ENCODE measurements around the gene ZMYM3.

ZMYM3 gene

DNA sequence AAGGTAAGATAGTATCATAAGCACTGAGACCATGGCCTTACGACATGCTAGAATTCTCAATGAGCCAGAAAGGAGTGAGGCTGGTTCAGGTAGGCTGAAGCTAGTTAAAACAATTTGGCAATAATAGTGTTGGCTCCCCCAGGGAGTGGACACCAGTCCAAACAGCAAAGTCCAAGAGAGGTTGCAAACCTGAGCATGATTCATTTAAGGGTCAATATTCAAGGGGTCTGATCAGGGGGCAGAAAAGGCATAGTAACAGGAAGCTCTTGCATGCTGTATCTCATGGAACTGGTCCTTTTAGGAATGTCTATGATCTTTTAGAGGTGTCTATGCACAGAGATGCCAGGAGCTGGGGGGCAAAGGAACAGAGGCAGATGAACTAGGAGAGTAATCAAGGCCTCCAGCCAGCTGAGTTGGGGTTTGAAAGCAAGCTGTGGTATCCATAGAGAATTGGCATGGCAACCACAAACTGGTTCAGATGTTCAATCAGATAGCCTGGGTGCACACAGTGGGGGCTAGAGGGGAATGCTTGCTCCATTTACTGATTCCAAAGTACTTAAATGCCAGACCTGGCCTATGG is 25.8 kb downstream of the ZMYM3 start:
- H3K4me3 ChIP-seq (ENCODE audit: insufficient read length, low read depth), result no peak overlapping the region
- H3K9ac ChIP-seq (ENCODE audit: insufficient read length, low read depth), result no peak overlapping the region
- no peaks in the 10 kb centered on the region for H3K27me3 ChIP-seq (ENCODE audit: insufficient read depth, insufficient read length)
- H3K9me3 ChIP-seq (ENCODE audit: insufficient read depth, low read length), result no peaks in the 10 kb centered on the region
- peaks cover 12% of the 10 kb centered on the region for H3K4me1 ChIP-seq (ENCODE audit: insufficient read depth, insufficient read length)
- TF ChIP-seq ZNF274 (IDR thresholded peaks at IDR 0.05; ENCODE audit: low read depth, low read length), result no peak
- no peak for TF ChIP-seq SUZ12 (IDR thresholded peaks at IDR 0.05; ENCODE audit: extremely low read depth, insufficient read depth, insufficient read length)
- no peak for TF ChIP-seq YY1 (IDR thresholded peaks at IDR 0.05; ENCODE audit: insufficient read depth, insufficient read length)
- no peaks in the 10 kb centered on the region for H3K36me3 ChIP-seq (ENCODE audit: insufficient read depth, insufficient read length, low read length)
- DNase-seq (ENCODE audit: low read depth, low spot score), result no peak

DNA sequence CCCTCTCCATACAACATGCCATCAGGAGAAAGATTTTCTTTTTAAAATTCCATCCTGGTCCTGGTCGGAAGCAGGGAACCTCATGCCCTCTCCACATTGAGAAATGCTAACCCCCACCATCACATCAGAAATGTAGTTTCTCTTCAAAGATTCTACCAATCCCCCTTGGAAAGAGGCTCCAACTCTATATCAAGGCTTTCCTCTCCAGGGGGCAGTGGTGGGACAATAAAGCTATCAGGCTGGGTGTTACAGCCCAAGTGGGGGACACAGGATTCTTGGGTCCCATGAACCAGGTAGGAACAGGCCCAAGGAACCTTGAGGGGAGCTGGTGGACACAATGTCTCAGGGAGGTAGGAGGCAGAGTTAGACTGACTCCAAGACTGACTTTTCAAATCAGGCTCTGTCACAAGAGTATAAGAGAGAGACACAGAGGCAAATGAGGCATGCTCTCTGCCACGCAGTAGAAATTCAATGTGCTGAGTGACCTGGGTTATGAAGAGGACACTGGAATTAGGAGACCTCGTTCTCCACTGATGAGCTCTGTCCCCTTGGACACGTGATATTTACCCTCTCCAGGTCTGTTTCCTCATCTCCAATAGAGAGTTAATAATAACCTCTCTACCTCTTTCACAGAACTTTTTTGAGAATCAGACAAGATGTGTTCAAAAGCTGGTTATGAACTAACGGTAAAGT is 26.4 kb downstream of the ZMYM3 start:
- H3K4me1 ChIP-seq (ENCODE audit: insufficient read depth, insufficient read length), result peaks cover 12% of the 10 kb centered on the region
- no peak for TF ChIP-seq YY1 (IDR thresholded peaks at IDR 0.05; ENCODE audit: insufficient read depth, insufficient read length)
- no peak for TF ChIP-seq SUZ12 (IDR thresholded peaks at IDR 0.05; ENCODE audit: extremely low read depth, insufficient read depth, insufficient read length)
- TF ChIP-seq ZNF274 (IDR thresholded peaks at IDR 0.05; ENCODE audit: low read depth, low read length), result no peak
- no peak for DNase-seq (ENCODE audit: low read depth, low spot score)
- no peaks in the 10 kb centered on the region for H3K36me3 ChIP-seq (ENCODE audit: insufficient read depth, insufficient read length, low read length)
- no peaks in the 10 kb centered on the region for H3K27me3 ChIP-seq (ENCODE audit: insufficient read depth, insufficient read length)
- H3K4me3 ChIP-seq (ENCODE audit: insufficient read length, low read depth), result no peak overlapping the region
- no peak overlapping the region for H3K9ac ChIP-seq (ENCODE audit: insufficient read length, low read depth)
- no peaks in the 10 kb centered on the region for H3K9me3 ChIP-seq (ENCODE audit: insufficient read depth, low read length)

DNA sequence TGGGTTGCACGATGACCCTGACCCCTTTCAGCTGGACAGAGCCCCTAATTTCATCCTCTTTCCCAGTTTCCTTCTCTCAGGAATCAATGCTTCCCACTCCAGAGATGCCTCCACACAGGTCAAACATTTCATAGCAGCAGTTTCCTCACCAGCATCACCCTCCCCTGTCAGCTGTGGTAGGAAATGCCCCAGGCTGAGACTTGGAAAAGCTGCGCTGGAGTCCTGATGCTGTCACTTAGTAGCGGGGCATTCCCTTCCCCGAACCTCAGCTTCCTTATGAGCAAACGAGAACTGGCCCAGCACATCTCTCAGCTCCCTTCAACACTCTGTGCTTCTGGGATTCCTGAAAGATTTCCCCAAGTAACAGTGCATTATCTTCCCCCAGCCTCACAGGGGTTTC is 28.3 kb downstream of the ZMYM3 start:
- H3K4me3 ChIP-seq (ENCODE audit: insufficient read length, low read depth), result no peak overlapping the region
- DNase-seq (ENCODE audit: low read depth, low spot score), result no peak

DNA sequence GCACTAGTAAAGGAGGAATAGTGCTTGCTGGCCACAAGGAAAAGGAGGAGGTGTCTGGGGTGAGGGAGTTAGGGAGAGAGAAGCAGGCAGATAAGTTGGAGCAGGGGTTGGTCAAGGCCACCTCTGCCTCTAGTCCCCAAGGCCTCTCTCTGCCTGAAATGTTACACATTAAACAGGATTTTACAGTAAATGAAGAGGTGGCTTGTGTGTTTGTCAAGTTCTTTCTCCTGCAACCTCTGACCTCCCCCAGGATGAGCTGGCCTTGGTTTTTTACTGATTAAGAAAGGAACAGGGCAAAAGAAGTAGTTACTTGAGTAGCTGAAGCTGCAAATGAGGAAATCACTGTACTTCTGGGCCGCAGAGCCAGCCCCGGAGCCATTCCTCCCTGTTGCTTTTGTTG is 28.9 kb downstream of the ZMYM3 start:
- no peak overlapping the region for H3K4me3 ChIP-seq (ENCODE audit: insufficient read length, low read depth)
- no peaks in the 10 kb centered on the region for H3K27me3 ChIP-seq (ENCODE audit: insufficient read depth, insufficient read length)
- no peak overlapping the region for H3K9ac ChIP-seq (ENCODE audit: insufficient read length, low read depth)
- TF ChIP-seq ZNF274 (IDR thresholded peaks at IDR 0.05; ENCODE audit: low read depth, low read length), result no peak
- TF ChIP-seq SUZ12 (IDR thresholded peaks at IDR 0.05; ENCODE audit: extremely low read depth, insufficient read depth, insufficient read length), result no peak
- TF ChIP-seq YY1 (IDR thresholded peaks at IDR 0.05; ENCODE audit: insufficient read depth, insufficient read length), result no peak
- H3K4me1 ChIP-seq (ENCODE audit: insufficient read depth, insufficient read length), result peaks cover 12% of the 10 kb centered on the region
- H3K36me3 ChIP-seq (ENCODE audit: insufficient read depth, insufficient read length, low read length), result no peaks in the 10 kb centered on the region
- H3K9me3 ChIP-seq (ENCODE audit: insufficient read depth, low read length), result no peaks in the 10 kb centered on the region
- no peak for DNase-seq (ENCODE audit: low read depth, low spot score)

More for the DNA sequence above, 28.3 kb downstream of the ZMYM3 start:
- no peaks in the 10 kb centered on the region for H3K36me3 ChIP-seq (ENCODE audit: insufficient read depth, insufficient read length, low read length)
- H3K9me3 ChIP-seq (ENCODE audit: insufficient read depth, low read length), result no peaks in the 10 kb centered on the region
- H3K27me3 ChIP-seq (ENCODE audit: insufficient read depth, insufficient read length), result no peaks in the 10 kb centered on the region
- H3K9ac ChIP-seq (ENCODE audit: insufficient read length, low read depth), result no peak overlapping the region
- peaks cover 12% of the 10 kb centered on the region for H3K4me1 ChIP-seq (ENCODE audit: insufficient read depth, insufficient read length)
- TF ChIP-seq ZNF274 (IDR thresholded peaks at IDR 0.05; ENCODE audit: low read depth, low read length) (no peak), YY1 (IDR thresholded peaks at IDR 0.05; ENCODE audit: insufficient read depth, insufficient read length) (no peak), SUZ12 (IDR thresholded peaks at IDR 0.05; ENCODE audit: extremely low read depth, insufficient read depth, insufficient read length) (no peak)

DNA sequence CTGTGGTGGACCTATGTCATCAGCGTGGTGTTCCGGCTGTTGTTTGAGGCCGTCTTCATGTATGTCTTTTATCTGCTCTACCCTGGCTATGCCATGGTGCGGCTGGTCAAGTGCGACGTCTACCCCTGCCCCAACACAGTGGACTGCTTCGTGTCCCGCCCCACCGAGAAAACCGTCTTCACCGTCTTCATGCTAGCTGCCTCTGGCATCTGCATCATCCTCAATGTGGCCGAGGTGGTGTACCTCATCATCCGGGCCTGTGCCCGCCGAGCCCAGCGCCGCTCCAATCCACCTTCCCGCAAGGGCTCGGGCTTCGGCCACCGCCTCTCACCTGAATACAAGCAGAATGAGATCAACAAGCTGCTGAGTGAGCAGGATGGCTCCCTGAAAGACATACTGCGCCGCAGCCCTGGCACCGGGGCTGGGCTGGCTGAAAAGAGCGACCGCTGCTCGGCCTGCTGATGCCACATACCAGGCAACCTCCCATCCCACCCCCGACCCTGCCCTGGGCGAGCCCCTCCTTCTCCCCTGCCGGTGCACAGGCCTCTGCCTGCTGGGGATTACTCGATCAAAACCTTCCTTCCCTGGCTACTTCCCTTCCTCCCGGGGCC is 29.7 kb downstream of the ZMYM3 start:
- Histone ChIP-seq H3K9ac (ENCODE audit: insufficient read length, low read depth) (no peak overlapping the region), H3K4me3 (ENCODE audit: insufficient read length, low read depth) (no peak overlapping the region), H3K27me3 (ENCODE audit: insufficient read depth, insufficient read length) (no peaks in the 10 kb centered on the region), H3K9me3 (ENCODE audit: insufficient read depth, low read length) (no peaks in the 10 kb centered on the region), H3K4me1 (ENCODE audit: insufficient read depth, insufficient read length) (peaks cover 12% of the 10 kb centered on the region), H3K36me3 (ENCODE audit: insufficient read depth, insufficient read length, low read length) (no peaks in the 10 kb centered on the region)
- TF ChIP-seq SUZ12 (IDR thresholded peaks at IDR 0.05; ENCODE audit: extremely low read depth, insufficient read depth, insufficient read length), result no peak
- no peak for TF ChIP-seq ZNF274 (IDR thresholded peaks at IDR 0.05; ENCODE audit: low read depth, low read length)
- TF ChIP-seq YY1 (IDR thresholded peaks at IDR 0.05; ENCODE audit: insufficient read depth, insufficient read length), result no peak
- no peak for DNase-seq (ENCODE audit: low read depth, low spot score)

DNA sequence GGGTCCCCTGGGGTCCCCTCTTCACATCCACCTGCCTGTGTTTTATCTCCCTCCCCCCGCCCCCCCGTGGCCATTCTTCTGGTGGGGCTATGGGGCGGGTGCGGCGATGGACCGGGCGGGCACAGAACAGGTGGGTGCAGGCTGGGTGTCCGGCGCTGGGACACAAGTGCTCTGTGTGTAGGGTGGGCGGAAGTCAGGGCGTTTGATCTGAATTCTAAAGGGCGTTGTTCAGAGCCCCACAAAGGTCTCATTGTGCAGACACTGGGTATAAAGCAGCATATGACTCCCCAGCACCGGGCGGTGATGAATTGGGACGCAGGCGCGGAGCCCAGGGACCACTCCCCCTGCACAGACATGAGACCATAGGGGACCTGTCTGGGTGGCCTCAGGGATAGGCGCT is 31.0 kb downstream of the ZMYM3 start, which contains the start of gene GJB1:
Gene GJB1 (plus strand): TSS at position 296 of the 400 bp plus-strand sequence. CDS start 484 bp downstream, outside the sequence.
- H3K9ac ChIP-seq (ENCODE audit: insufficient read length, low read depth), result no peak within 1 kb of the TSS
- H3K4me3 ChIP-seq (ENCODE audit: insufficient read length, low read depth), result no peak within 1 kb of the TSS
- H3K27me3 ChIP-seq (ENCODE audit: insufficient read depth, insufficient read length), result no peaks in the 10 kb centered on the region
- TF ChIP-seq ZNF274 (IDR thresholded peaks at IDR 0.05; ENCODE audit: low read depth, low read length), result no peak
- TF ChIP-seq SUZ12 (IDR thresholded peaks at IDR 0.05; ENCODE audit: extremely low read depth, insufficient read depth, insufficient read length), result no peak
- no peak for TF ChIP-seq YY1 (IDR thresholded peaks at IDR 0.05; ENCODE audit: insufficient read depth, insufficient read length)
- H3K4me1 ChIP-seq (ENCODE audit: insufficient read depth, insufficient read length), result peaks cover 12% of the 10 kb centered on the region
- DNase-seq (ENCODE audit: low read depth, low spot score), result no peak
- H3K36me3 ChIP-seq (ENCODE audit: insufficient read depth, insufficient read length, low read length), result no peaks in the 10 kb centered on the region
- no peaks in the 10 kb centered on the region for H3K9me3 ChIP-seq (ENCODE audit: insufficient read depth, low read length)

DNA sequence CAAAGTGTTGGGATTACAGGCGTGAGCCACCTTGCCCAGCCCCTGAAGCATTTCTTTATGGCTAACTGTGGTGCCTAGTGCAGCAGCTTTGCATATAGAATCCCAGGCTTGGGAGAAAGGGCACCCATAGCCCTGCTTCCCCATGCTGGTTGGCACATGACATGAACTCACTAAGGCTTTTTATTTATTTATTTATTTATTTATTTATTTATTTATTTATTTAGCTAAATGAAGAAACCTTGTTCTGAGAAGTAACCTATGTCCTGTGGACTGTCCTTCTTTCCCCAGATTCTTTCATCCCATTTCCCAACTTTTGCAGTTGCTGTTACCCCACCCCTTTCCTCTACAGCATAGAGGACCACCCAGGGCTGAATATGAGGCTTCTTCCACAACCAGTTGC is 32.8 kb downstream of the ZMYM3 start:
- no peaks in the 10 kb centered on the region for H3K9me3 ChIP-seq (ENCODE audit: insufficient read depth, low read length)
- H3K27me3 ChIP-seq (ENCODE audit: insufficient read depth, insufficient read length), result no peaks in the 10 kb centered on the region
- H3K4me3 ChIP-seq (ENCODE audit: insufficient read length, low read depth), result no peak overlapping the region
- no peak overlapping the region for H3K9ac ChIP-seq (ENCODE audit: insufficient read length, low read depth)
- H3K4me1 ChIP-seq (ENCODE audit: insufficient read depth, insufficient read length), result peaks cover 12% of the 10 kb centered on the region
- H3K36me3 ChIP-seq (ENCODE audit: insufficient read depth, insufficient read length, low read length), result no peaks in the 10 kb centered on the region
- TF ChIP-seq SUZ12 (IDR thresholded peaks at IDR 0.05; ENCODE audit: extremely low read depth, insufficient read depth, insufficient read length), result no peak
- TF ChIP-seq YY1 (IDR thresholded peaks at IDR 0.05; ENCODE audit: insufficient read depth, insufficient read length), result no peak
- TF ChIP-seq ZNF274 (IDR thresholded peaks at IDR 0.05; ENCODE audit: low read depth, low read length), result no peak
- no peak for DNase-seq (ENCODE audit: low read depth, low spot score)

Measured in NT2/D1 (cell line).